ENCODE data around the gene ZBTB20. TPM values are rescaled to one million over a fixed set of nuclear protein-coding genes. Genes with fewer than 3 reads are reported as not detected.

ZBTB20 gene
- total RNA-seq, 4 donors from 2014 or later = 46.1 to 102 (median 81.9) TPM

GRCh38 chr3:114587986-114588385 is 559.1 kb downstream of the ZBTB20 start:
- no peak for ATAC-seq (ENCODE audit: low FRiP score)
- no peak for TF ChIP-seq CTCF (IDR thresholded peaks at IDR 0.05)
- no peak for DNase-seq (ENCODE audit: low spot score)

DNA sequence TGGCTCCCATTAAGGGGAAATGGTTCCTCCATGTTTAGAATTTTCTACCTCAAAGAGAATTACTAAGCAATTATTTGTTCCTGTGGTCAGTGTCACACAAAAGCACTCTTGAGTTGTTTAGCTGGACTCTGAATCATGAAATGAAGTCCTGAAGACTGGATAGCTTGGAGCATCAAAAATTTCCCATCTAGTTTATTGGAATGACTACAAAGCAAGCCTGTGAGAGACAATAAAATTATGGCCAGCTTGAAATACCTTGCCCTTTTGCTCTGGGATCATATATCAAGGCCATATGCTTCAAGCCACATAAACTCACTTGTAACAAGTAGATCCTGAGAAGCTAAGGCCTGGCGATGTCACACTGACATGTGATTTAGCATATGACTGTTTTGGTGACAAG is 561.0 kb downstream of the ZBTB20 start:
- TF ChIP-seq CTCF (IDR thresholded peaks at IDR 0.05) = no peak
- ATAC-seq (ENCODE audit: low FRiP score) = no peak
- no peak for DNase-seq (ENCODE audit: low spot score)

- ATAC-seq (ENCODE audit: low FRiP score) (no peak), DNase-seq (ENCODE audit: low spot score) (no peak)
- TF ChIP-seq CTCF (IDR thresholded peaks at IDR 0.05) = no peak
Measured at GRCh38 chr3:114585687-114586086, 561.4 kb downstream of the ZBTB20 start.

- no peak for DNase-seq (ENCODE audit: low spot score)
- TF ChIP-seq CTCF (IDR thresholded peaks at IDR 0.05) = no peak
- peak; percentile 72 for ATAC-seq (ENCODE audit: low FRiP score)
Measured at GRCh38 chr3:114584734-114585371, 562.2 kb downstream of the ZBTB20 start.

- TF ChIP-seq CTCF (IDR thresholded peaks at IDR 0.05) = no peak
- no peak for ATAC-seq (ENCODE audit: low FRiP score)
Measured at GRCh38 chr3:114582929-114583328, 564.2 kb downstream of the ZBTB20 start.

GRCh38 chr3:114572364-114573062 is 574.6 kb downstream of the ZBTB20 start:
- ATAC-seq (ENCODE audit: low FRiP score) (no peak), DNase-seq (ENCODE audit: low spot score) (no peak)
- TF ChIP-seq CTCF (IDR thresholded peaks at IDR 0.05) = no peak

More at GRCh38 chr3:114582929-114583328, 564.2 kb downstream of the ZBTB20 start:
- no peak for DNase-seq (ENCODE audit: low spot score)

DNA sequence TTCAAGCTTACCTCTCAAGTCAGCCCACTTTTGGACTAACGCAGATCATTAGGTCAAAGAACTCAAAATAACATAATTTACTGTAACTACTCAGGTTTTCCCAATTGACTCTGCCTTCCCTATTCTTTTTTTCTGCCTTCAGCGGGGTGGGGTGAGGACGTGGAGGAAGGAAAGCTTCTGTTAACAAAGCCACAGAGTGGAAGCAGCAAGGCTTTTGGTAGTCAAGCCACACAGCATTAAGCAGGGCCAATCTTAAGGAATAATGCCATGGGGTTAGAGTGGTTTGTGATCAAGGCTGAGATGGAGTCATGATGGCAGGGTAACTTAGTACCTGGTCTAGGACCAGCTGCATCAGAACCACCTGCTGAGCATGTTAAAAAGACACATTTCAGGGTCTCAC is 575.7 kb downstream of the ZBTB20 start:
- ATAC-seq (ENCODE audit: low FRiP score) (no peak), DNase-seq (ENCODE audit: low spot score) (no peak)
- no peak for TF ChIP-seq CTCF (IDR thresholded peaks at IDR 0.05)

Data from omental fat pad (tissue), 4 donors.